Measurements from ENCODE around the gene P4HA3. TPM values are rescaled to one million over a fixed set of nuclear protein-coding genes. Genes with fewer than 3 reads are reported as not detected.

The P4HA3 gene
- total RNA-seq, 1 experiment from 2014 or later: 0.93 TPM

DNA sequence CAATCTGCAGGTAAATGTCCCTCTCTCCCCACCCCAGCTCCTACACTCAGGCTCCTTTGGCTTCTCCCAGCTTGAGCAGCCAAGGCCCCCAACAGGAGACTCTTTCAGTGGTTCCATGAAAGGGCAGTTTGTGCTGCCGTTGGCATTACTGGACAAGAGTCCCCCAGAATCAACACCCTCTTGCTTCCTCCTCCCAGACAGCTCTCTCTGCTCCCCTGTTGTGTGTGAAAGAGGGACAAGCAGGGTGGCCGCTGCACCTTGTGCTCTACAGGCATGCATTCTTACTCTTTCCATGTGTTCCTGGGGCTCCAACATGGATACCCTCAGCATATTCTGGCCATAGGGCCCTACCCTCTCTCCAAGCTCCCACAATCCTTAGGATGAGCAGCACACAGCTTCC is 48.7 kb downstream of the P4HA3 start:
- intact Hi-C loops (cut with micrococcal nuclease): no loop called here
- TF ChIP-seq, protein P1, sequence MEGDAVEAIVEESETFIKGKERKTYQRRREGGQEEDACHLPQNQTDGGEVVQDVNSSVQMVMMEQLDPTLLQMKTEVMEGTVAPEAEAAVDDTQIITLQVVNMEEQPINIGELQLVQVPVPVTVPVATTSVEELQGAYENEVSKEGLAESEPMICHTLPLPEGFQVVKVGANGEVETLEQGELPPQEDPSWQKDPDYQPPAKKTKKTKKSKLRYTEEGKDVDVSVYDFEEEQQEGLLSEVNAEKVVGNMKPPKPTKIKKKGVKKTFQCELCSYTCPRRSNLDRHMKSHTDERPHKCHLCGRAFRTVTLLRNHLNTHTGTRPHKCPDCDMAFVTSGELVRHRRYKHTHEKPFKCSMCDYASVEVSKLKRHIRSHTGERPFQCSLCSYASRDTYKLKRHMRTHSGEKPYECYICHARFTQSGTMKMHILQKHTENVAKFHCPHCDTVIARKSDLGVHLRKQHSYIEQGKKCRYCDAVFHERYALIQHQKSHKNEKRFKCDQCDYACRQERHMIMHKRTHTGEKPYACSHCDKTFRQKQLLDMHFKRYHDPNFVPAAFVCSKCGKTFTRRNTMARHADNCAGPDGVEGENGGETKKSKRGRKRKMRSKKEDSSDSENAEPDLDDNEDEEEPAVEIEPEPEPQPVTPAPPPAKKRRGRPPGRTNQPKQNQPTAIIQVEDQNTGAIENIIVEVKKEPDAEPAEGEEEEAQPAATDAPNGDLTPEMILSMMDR (IDR thresholded peaks at IDR 0.05; ENCODE audit: unreplicated experiment): no peak
- CTCF ChIA-PET: interaction anchor here (1.5 to 3.5 kb wide), 2 partner anchors 187 to 190 kb away, joined by 7 to 15 read pairs; no protein-coding TSS in a partner anchor
- Mint-ChIP-seq H3K27ac (ENCODE audit: low read depth, unreplicated experiment) (no peak overlapping the region), H3K4me3 (ENCODE audit: unreplicated experiment) (no peak overlapping the region), H3K27me3 (ENCODE audit: insufficient read depth, unreplicated experiment) (no peaks in the 10 kb centered on the region), H3K9me3 (ENCODE audit: unreplicated experiment) (no peaks in the 10 kb centered on the region), H3K4me1 (ENCODE audit: insufficient read depth, unreplicated experiment) (peaks cover 11% of the 10 kb centered on the region), H3K36me3 (ENCODE audit: insufficient read depth, unreplicated experiment) (no peaks in the 10 kb centered on the region)
- no peak for DNase-seq (ENCODE audit: unreplicated experiment)
- POLR2A ChIA-PET: no interaction called here
- no TSS peak for BruUV-seq (replicated peaks)

DNA sequence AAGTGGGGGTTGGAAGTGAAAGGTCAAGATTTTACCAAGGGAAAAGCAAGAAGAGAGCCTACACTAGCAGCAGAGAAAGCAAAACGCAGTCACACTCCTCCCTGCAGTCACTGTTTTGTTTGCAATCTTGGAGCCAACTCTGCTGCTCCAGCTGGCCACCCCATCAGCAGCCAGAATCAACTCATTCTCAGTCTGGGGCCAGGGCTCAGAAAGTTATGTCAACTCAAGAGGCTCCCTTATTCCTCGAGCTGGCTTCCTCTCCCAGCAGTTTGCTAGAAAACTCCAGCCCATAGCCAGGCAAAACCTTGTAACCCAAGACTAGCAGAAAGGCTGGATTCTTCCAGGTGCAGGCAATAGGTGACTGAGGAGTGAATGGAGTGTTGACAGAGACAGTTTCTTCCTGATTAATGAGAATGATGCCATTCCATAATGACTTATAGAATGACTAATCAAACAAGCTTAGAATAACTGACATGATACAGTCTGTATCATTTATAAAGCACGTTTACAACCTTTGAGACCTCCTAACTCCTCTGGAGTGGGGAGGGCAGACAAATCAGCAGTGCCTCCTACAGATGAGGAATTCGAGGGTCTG is 53.4 kb downstream of the P4HA3 start:
- intact Hi-C loops (cut with micrococcal nuclease): loop anchor here (2.0 kb wide), 1 partner anchor 131 kb away; no protein-coding TSS in a partner anchor

DNA sequence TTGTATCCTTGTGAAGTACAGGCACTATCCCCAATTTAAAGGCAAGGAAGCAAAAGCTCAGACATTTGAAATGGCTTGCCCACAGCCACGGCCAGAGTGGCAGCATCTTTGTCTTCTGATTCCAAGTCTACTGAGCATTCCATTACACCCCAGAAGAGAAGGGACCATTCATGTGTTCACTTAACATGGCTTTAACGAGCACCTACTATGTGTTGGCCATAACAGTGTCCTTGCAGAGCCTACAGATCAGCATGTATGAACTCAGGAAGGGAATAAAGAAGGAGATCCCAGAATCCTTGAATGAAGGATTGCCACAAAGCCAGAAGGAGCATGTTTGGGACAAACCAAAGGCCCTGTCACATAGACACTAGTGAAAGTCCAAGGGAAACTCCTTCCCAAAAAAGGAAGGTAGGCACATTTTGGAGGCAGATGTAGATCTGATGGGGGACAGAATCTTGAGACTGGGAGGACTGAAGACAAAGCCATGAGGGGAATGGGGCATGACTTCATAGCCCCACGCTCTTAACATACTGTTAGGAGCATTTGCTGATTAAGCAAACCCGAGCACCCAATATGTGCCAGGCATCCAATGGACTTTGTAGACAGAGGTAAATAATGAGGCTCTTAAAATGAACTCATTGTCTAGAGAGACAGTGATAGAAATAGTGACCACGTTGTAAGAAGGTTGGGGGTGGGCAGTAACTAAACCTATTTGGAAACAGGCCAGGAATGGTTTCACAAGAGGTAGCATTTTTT is 54.9 kb downstream of the P4HA3 start:
- peaks cover 15% of the 10 kb centered on the region for H3K4me1 Mint-ChIP-seq (ENCODE audit: insufficient read depth, unreplicated experiment)
- POLR2A ChIA-PET: interaction anchor here (1.2 to 1.6 kb wide), 4 partner anchors 11 to 314 kb away, joined by 3 to 10 read pairs (median 6); no protein-coding TSS in a partner anchor
- H3K27me3 Mint-ChIP-seq (ENCODE audit: insufficient read depth, unreplicated experiment): no peaks in the 10 kb centered on the region
- H3K27ac Mint-ChIP-seq (ENCODE audit: low read depth, unreplicated experiment): no peak overlapping the region
- CTCF ChIA-PET: interaction anchor here (0.5 to 8.1 kb wide), 32 partner anchors 9 to 604 kb away, joined by 3 to 210 read pairs (median 5); partner anchors contain the start of gene LIPT2
- intact Hi-C loops (cut with micrococcal nuclease): loop anchor here (1.0 to 2.0 kb wide), 3 partner anchors 63 to 292 kb away; no protein-coding TSS in a partner anchor
- H3K9me3 Mint-ChIP-seq (ENCODE audit: unreplicated experiment): no peaks in the 10 kb centered on the region
- DNase-seq (ENCODE audit: unreplicated experiment): peak; percentile 38
- TF ChIP-seq, protein P1 (IDR thresholded peaks at IDR 0.05; ENCODE audit: unreplicated experiment): no peak
- H3K4me3 Mint-ChIP-seq (ENCODE audit: unreplicated experiment): no peak overlapping the region
- H3K36me3 Mint-ChIP-seq (ENCODE audit: insufficient read depth, unreplicated experiment): peaks cover 36% of the 10 kb centered on the region
- BruUV-seq (replicated peaks): no TSS peak

More for the DNA sequence above, 53.4 kb downstream of the P4HA3 start:
- ChIA-PET POLR2A (interaction anchor here (0.7 to 1.3 kb wide), 3 partner anchors 191 to 1003 kb away, joined by 3 read pairs; partner anchors contain the start of gene LIPT2), CTCF (interaction anchor here (0.6 kb wide), 2 partner anchors 10 to 188 kb away, joined by 3 read pairs; no protein-coding TSS in a partner anchor)
- TF ChIP-seq, protein P1 (IDR thresholded peaks at IDR 0.05; ENCODE audit: unreplicated experiment): no peak
- H3K36me3 Mint-ChIP-seq (ENCODE audit: insufficient read depth, unreplicated experiment): peaks cover 21% of the 10 kb centered on the region
- BruUV-seq (replicated peaks): no TSS peak
- no peak overlapping the region for H3K4me3 Mint-ChIP-seq (ENCODE audit: unreplicated experiment)
- H3K27ac Mint-ChIP-seq (ENCODE audit: low read depth, unreplicated experiment): peak overlapping the region; percentile 38
- H3K27me3 Mint-ChIP-seq (ENCODE audit: insufficient read depth, unreplicated experiment): no peaks in the 10 kb centered on the region
- H3K4me1 Mint-ChIP-seq (ENCODE audit: insufficient read depth, unreplicated experiment): peaks cover 15% of the 10 kb centered on the region
- no peaks in the 10 kb centered on the region for H3K9me3 Mint-ChIP-seq (ENCODE audit: unreplicated experiment)
- no peak for DNase-seq (ENCODE audit: unreplicated experiment)
